Progenitor cell of endocrine pancreas (in vitro differentiated cells): ENCODE results near the gene PTPN5. TPM values are rescaled to one million over a fixed set of nuclear protein-coding genes. Genes with fewer than 3 reads are reported as not detected.

Experiments
- DNase-seq: peaks from one replicate; pipeline ENCODE4 v3.0.0; 2021; ENCODE audit warnings: low spot score; ENCODE audit not compliant: unreplicated experiment
- H3K27ac Mint-ChIP-seq: 2 replicates; pipeline ENCODE4 v1.8.0; 2021; ENCODE audit warnings: mild to moderate bottlenecking, moderate library complexity, mixed read lengths
- H3K27me3 Mint-ChIP-seq: 2 replicates; pipeline ENCODE4 v1.8.0; 2021; ENCODE audit warnings: mixed read lengths
- H3K36me3 Mint-ChIP-seq: 2 replicates; pipeline ENCODE4 v1.8.0; 2022; ENCODE audit warnings: mixed read lengths; ENCODE audit not compliant: insufficient read depth
- H3K4me1 Mint-ChIP-seq: 2 replicates; pipeline ENCODE4 v1.8.0; 2021; ENCODE audit warnings: low read depth, mixed read lengths
- H3K4me3 Mint-ChIP-seq: 2 replicates; pipeline ENCODE4 v1.8.0; 2021; ENCODE audit warnings: low read depth, mild to moderate bottlenecking, moderate library complexity, mixed read lengths
- H3K9me3 Mint-ChIP-seq: 2 replicates; pipeline ENCODE4 v1.8.0; 2021; ENCODE audit warnings: low read depth, mixed read lengths
- total RNA-seq: library from RNA; stranded (reverse); gene quantifications from 2 replicates; pipeline ENCODE4 v1.2.1, GENCODE V29; 2021
- TF ChIP-seq, protein P1 (sequence below): fragments of 200-600 bp; sonication (generic); IDR thresholded peaks from one replicate; pipeline ENCODE4 v1.5.0; 2021; ENCODE audit warnings: antibody characterized with exemption, mild to moderate bottlenecking; ENCODE audit not compliant: unreplicated experiment

The PTPN5 gene
- total RNA-seq, 1 donor from 2014 or later: 12.6 TPM

- DNase-seq: no peak
- Mint-ChIP-seq H3K9me3 (no peaks in the 10 kb centered on the region), H3K4me3 (no peak overlapping the region), H3K27me3 (no peaks in the 10 kb centered on the region), H3K27ac (no peak overlapping the region), H3K4me1 (peaks cover 4% of the 10 kb centered on the region), H3K36me3 (no peaks in the 10 kb centered on the region)
- TF ChIP-seq, protein P1, sequence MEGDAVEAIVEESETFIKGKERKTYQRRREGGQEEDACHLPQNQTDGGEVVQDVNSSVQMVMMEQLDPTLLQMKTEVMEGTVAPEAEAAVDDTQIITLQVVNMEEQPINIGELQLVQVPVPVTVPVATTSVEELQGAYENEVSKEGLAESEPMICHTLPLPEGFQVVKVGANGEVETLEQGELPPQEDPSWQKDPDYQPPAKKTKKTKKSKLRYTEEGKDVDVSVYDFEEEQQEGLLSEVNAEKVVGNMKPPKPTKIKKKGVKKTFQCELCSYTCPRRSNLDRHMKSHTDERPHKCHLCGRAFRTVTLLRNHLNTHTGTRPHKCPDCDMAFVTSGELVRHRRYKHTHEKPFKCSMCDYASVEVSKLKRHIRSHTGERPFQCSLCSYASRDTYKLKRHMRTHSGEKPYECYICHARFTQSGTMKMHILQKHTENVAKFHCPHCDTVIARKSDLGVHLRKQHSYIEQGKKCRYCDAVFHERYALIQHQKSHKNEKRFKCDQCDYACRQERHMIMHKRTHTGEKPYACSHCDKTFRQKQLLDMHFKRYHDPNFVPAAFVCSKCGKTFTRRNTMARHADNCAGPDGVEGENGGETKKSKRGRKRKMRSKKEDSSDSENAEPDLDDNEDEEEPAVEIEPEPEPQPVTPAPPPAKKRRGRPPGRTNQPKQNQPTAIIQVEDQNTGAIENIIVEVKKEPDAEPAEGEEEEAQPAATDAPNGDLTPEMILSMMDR: no peak
Observed at GRCh38 chr11:18768472-18768901, 23.1 kb downstream of the PTPN5 start.

- Mint-ChIP-seq H3K36me3 (peaks cover 1% of the 10 kb centered on the region), H3K9me3 (no peaks in the 10 kb centered on the region), H3K4me3 (no peak overlapping the region), H3K4me1 (peaks cover 4% of the 10 kb centered on the region), H3K27me3 (no peaks in the 10 kb centered on the region), H3K27ac (no peak overlapping the region)
- no peak for DNase-seq
- TF ChIP-seq, protein P1: no peak
Observed at GRCh38 chr11:18766015-18766414, 25.6 kb downstream of the PTPN5 start.

- Mint-ChIP-seq H3K4me3 (no peak overlapping the region), H3K27me3 (no peaks in the 10 kb centered on the region), H3K4me1 (peaks cover 4% of the 10 kb centered on the region), H3K27ac (no peak overlapping the region), H3K36me3 (peaks cover 1% of the 10 kb centered on the region), H3K9me3 (no peaks in the 10 kb centered on the region)
- DNase-seq: no peak
- TF ChIP-seq, protein P1: no peak
Observed at GRCh38 chr11:18765554-18765953, 26.0 kb downstream of the PTPN5 start.

- no peaks in the 10 kb centered on the region for H3K27me3 Mint-ChIP-seq
- H3K4me3 Mint-ChIP-seq: no peak overlapping the region
- H3K27ac Mint-ChIP-seq: no peak overlapping the region
- peaks cover 1% of the 10 kb centered on the region for H3K36me3 Mint-ChIP-seq
- no peaks in the 10 kb centered on the region for H3K4me1 Mint-ChIP-seq
- DNase-seq: no peak
- no peaks in the 10 kb centered on the region for H3K9me3 Mint-ChIP-seq
- TF ChIP-seq, protein P1: no peak
Observed at GRCh38 chr11:18761741-18762140, 29.9 kb downstream of the PTPN5 start.

GRCh38 chr11:18761144-18761543 is 30.5 kb downstream of the PTPN5 start:
- TF ChIP-seq, protein P1: no peak
- Mint-ChIP-seq H3K4me3 (no peak overlapping the region), H3K4me1 (no peaks in the 10 kb centered on the region), H3K27me3 (no peaks in the 10 kb centered on the region), H3K9me3 (no peaks in the 10 kb centered on the region), H3K27ac (no peak overlapping the region), H3K36me3 (peaks cover 1% of the 10 kb centered on the region)
- no peak for DNase-seq
